ENCODE results near the gene CHD6. TPM values are rescaled to one million over a fixed set of nuclear protein-coding genes. Genes with fewer than 3 reads are reported as not detected.

CHD6 gene
- total and polyA plus RNA-seq, 2 of the 13 experiments (the other 11 are each of a cell fraction or from before 2014, with no cell fraction given) = 14.4 to 52.0 TPM

- 95% methylated on average over 1 of the region's 1 CpG for WGBS (ENCODE audit: low lambda C conversion rate)
- no peaks in the 10 kb centered on the region for H3K4me1 ChIP-seq (ENCODE audit: insufficient read depth, low read length)
- ChIA-PET CTCF (ENCODE audit: low intra/inter-chr PET ratio, low total read pairs) (no interaction called here), POLR2A (no interaction called here)
- no peaks in the 10 kb centered on the region for H4K20me1 ChIP-seq (ENCODE audit: insufficient read depth, low read length)
- H3K36me3 ChIP-seq (replicated peaks in 1 of 2; ENCODE audit: control insufficient read depth in 1 of 2, insufficient read depth in 2 of 2, low read length in 2 of 2) = peaks cover 12 to 44% of the 10 kb centered on the region in 2 experiments; a peak in 4 of 5 replicates
- H3K27me3 ChIP-seq (ENCODE audit: control insufficient read depth in 1 of 2, insufficient read depth in 2 of 2, low read length in 2 of 2) = no peaks in the 10 kb centered on the region
- in situ Hi-C loops (cut with HindIII; ENCODE audit: extremely low pct_ligation_motif_present, low pct_unique_long_range_greater_than_20kb) = no loop called here
- FAIRE-seq (no peak), ATAC-seq (no peak), DNase-seq (ENCODE audit: low spot score) (no peak)
- no peak overlapping the region for H3K4me3 ChIP-seq (replicated peaks in 1 of 3; ENCODE audit: insufficient read depth in 1 of 3, low read depth in 2 of 3, low read length in 3 of 3)
- intact Hi-C loops (cut with micrococcal nuclease; ENCODE audit: unreplicated experiment) = no loop called here
- peaks cover 5% of the 10 kb centered on the region; the same call in 1 of the 2 replicates for H3K9me3 ChIP-seq (ENCODE audit: low read length)
- no peak overlapping the region for H3K27ac ChIP-seq (ENCODE audit: extremely low read length, insufficient read depth, low read length)
- H3K79me2 ChIP-seq (ENCODE audit: insufficient read depth, low read length) = no peaks in the 10 kb centered on the region
- H3K4me2 ChIP-seq (ENCODE audit: low read depth, low read length) = no peak overlapping the region
- no peak overlapping the region for H2AFZ ChIP-seq (ENCODE audit: low read length)
- no TSS peak for BruUV-seq (replicated peaks)
- no peak overlapping the region for H3K9ac ChIP-seq (ENCODE audit: insufficient read depth, low read depth, low read length)
- TF ChIP-seq GATA4 (IDR thresholded peaks at IDR 0.05; ENCODE audit: borderline replicate concordance, low read depth) (no peak), GATAD2A (CRISPR knock-in tag; IDR thresholded peaks at IDR 0.05) (no peak)
These were observed 154.6 kb downstream of the CHD6 start for GRCh38 chr20:41463567-41463966.

- no TSS peak for BruUV-seq (replicated peaks)
- Histone ChIP-seq H3K27me3 (ENCODE audit: control insufficient read depth in 1 of 2, insufficient read depth in 2 of 2, low read length in 2 of 2) (no peaks in the 10 kb centered on the region), H3K9me3 (ENCODE audit: low read length) (peaks cover 5% of the 10 kb centered on the region; the same call in 1 of the 2 replicates), H3K36me3 (replicated peaks in 1 of 2; ENCODE audit: control insufficient read depth in 1 of 2, insufficient read depth in 2 of 2, low read length in 2 of 2) (peaks cover 12 to 47% of the 10 kb centered on the region in 2 experiments; a peak in 4 of 5 replicates), H3K4me2 (ENCODE audit: low read depth, low read length) (no peak overlapping the region), H2AFZ (ENCODE audit: low read length) (no peak overlapping the region), H4K20me1 (ENCODE audit: insufficient read depth, low read length) (no peaks in the 10 kb centered on the region), H3K4me3 (replicated peaks in 1 of 3; ENCODE audit: insufficient read depth in 1 of 3, low read depth in 2 of 3, low read length in 3 of 3) (no peak overlapping the region), H3K4me1 (ENCODE audit: insufficient read depth, low read length) (no peaks in the 10 kb centered on the region), H3K27ac (ENCODE audit: extremely low read length, insufficient read depth, low read length) (no peak overlapping the region), H3K9ac (ENCODE audit: insufficient read depth, low read depth, low read length) (no peak overlapping the region), H3K79me2 (ENCODE audit: insufficient read depth, low read length) (no peaks in the 10 kb centered on the region)
- WGBS (ENCODE audit: low lambda C conversion rate) = 96% methylated on average over 6 of the region's 6 CpGs
- in situ Hi-C loops (cut with HindIII; ENCODE audit: extremely low pct_ligation_motif_present, low pct_unique_long_range_greater_than_20kb) (no loop called here), intact Hi-C loops (cut with micrococcal nuclease; ENCODE audit: unreplicated experiment) (no loop called here)
- POLR2A ChIA-PET = no interaction called here
- CTCF ChIA-PET (ENCODE audit: low intra/inter-chr PET ratio, low total read pairs) = no interaction called here
- no peak for TF ChIP-seq ZNF264 (CRISPR knock-in tag; IDR thresholded peaks at IDR 0.05)
- TF ChIP-seq ARNT (IDR thresholded peaks at IDR 0.05) = no peak
- FAIRE-seq (no peak), DNase-seq (ENCODE audit: low spot score) (no peak), ATAC-seq (no peak)
These were observed 155.6 kb downstream of the CHD6 start for GRCh38 chr20:41462372-41463161.

Measured in HepG2 (cell line).